Measurements from ENCODE around the gene CNTN6. TPM values are rescaled to one million over a fixed set of nuclear protein-coding genes. Genes with fewer than 3 reads are reported as not detected.

The CNTN6 gene
- total RNA-seq, 2 experiments from 2014 or later = not detected

DNA sequence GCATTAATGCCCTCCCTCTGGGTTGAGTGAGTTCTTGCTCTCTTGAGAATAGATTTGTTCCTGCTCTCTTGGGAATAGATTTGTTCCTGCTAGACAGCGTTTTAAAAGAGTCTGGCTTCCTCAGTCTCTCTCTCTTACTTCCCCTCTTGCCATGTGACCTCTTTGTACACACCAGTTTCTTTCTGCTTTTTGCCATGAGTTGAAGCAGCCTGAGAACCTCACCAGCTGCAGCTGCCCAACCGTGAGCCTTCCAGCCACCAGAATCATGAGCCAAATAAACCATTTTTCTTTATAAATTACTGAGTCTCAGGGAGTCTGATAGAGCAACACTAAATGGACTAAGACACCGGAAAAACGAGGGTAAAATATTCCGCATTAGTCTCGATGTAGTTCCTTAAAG lies 253.6 kb downstream of the CNTN6 start:
- ATAC-seq = no peak
- Mint-ChIP-seq H3K27ac (no peak overlapping the region), H3K27me3 (no peaks in the 10 kb centered on the region)

DNA sequence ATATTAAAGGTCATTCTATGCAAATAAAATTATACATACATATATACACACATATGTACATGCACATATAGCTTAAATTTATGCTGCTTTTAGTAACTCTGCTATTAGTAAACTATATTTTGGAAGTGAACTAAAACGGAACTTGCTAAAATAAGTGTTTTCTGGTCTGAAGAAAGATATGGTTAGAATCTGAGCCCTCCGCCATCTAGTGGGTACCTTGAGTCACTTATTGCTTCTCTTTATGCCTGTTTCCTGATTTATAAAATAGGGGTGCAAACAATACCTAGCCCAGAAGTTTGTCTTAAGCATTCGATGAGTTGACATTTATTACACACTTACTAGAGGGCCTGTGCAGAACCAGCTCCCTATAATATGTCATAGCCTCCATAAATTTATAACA lies 255.7 kb downstream of the CNTN6 start:
- H3K4me3 Mint-ChIP-seq = no peak overlapping the region

More for the DNA sequence above, 253.6 kb downstream of the CNTN6 start:
- TF ChIP-seq, protein P1, sequence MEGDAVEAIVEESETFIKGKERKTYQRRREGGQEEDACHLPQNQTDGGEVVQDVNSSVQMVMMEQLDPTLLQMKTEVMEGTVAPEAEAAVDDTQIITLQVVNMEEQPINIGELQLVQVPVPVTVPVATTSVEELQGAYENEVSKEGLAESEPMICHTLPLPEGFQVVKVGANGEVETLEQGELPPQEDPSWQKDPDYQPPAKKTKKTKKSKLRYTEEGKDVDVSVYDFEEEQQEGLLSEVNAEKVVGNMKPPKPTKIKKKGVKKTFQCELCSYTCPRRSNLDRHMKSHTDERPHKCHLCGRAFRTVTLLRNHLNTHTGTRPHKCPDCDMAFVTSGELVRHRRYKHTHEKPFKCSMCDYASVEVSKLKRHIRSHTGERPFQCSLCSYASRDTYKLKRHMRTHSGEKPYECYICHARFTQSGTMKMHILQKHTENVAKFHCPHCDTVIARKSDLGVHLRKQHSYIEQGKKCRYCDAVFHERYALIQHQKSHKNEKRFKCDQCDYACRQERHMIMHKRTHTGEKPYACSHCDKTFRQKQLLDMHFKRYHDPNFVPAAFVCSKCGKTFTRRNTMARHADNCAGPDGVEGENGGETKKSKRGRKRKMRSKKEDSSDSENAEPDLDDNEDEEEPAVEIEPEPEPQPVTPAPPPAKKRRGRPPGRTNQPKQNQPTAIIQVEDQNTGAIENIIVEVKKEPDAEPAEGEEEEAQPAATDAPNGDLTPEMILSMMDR (IDR thresholded peaks at IDR 0.05) = no peak
- Mint-ChIP-seq H3K9me3 (peaks cover 2% of the 10 kb centered on the region), H3K4me1 (ENCODE audit: low read depth) (no peaks in the 10 kb centered on the region), H3K36me3 (ENCODE audit: low read depth) (no peaks in the 10 kb centered on the region), H3K4me3 (no peak overlapping the region)
- intact Hi-C loops (cut with micrococcal nuclease) = no loop called here
- no peak for DNase-seq
- ChIA-PET POLR2A (no interaction called here), CTCF (no interaction called here)

DNA sequence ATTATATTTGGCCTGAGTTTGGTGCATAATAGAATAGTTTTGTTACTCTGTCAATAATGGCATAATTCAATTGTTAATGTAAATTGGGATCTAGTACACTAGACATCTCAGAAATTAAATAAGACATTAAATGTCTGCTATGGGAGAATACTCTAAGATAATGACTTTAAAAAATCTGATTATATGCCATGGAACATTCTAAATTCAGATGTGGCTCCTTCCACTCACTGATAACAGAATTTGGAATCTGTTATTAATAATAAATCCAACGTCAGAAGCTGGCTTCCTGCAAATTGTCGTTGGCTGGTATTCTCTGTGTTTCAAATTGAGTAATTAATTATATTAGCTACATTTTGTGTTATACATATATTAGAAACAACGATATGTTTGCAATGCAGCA lies 258.1 kb downstream of the CNTN6 start:
- Mint-ChIP-seq H3K4me3 (no peak overlapping the region), H3K9me3 (peaks cover 1% of the 10 kb centered on the region), H3K27ac (no peak overlapping the region), H3K36me3 (ENCODE audit: low read depth) (no peaks in the 10 kb centered on the region), H3K4me1 (ENCODE audit: low read depth) (no peaks in the 10 kb centered on the region), H3K27me3 (no peaks in the 10 kb centered on the region)
- DNase-seq (no peak), ATAC-seq (no peak)
- ChIA-PET POLR2A (no interaction called here), CTCF (no interaction called here)
- TF ChIP-seq, protein P1 (IDR thresholded peaks at IDR 0.05) = no peak
- intact Hi-C loops (cut with micrococcal nuclease) = no loop called here

More for the DNA sequence above, 255.7 kb downstream of the CNTN6 start:
- POLR2A ChIA-PET = no interaction called here
- Mint-ChIP-seq H3K4me1 (ENCODE audit: low read depth) (no peaks in the 10 kb centered on the region), H3K36me3 (ENCODE audit: low read depth) (no peaks in the 10 kb centered on the region), H3K9me3 (no peaks in the 10 kb centered on the region), H3K27ac (no peak overlapping the region), H3K27me3 (no peaks in the 10 kb centered on the region)
- intact Hi-C loops (cut with micrococcal nuclease) = no loop called here
- TF ChIP-seq, protein P1 (IDR thresholded peaks at IDR 0.05) = no peak
- CTCF ChIA-PET = no interaction called here
- ATAC-seq (no peak), DNase-seq (no peak)

DNA sequence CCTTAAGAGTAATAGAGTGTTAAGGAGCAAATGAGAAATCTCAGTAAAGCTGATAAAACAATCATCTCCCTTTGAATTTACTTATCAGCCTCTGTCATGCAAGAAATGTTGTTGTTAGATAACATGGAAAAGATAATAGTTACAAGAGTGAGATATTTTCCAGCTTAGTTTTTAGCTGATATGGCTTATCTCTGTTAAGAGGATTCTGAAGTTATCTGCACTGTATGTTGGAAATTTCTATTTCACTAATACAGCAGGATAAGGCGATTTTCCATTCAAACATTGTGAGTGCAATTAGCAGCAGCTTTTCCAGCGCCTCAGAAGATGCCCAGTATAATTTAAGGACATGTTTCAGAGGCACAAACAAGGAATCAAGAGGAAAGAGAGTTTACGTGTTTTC lies 262.9 kb downstream of the CNTN6 start:
- ChIA-PET POLR2A (no interaction called here), CTCF (no interaction called here)
- DNase-seq = no peak
- H3K9me3 Mint-ChIP-seq = peaks cover 1% of the 10 kb centered on the region
- TF ChIP-seq, protein P1 (IDR thresholded peaks at IDR 0.05) = no peak
- H3K27me3 Mint-ChIP-seq = no peaks in the 10 kb centered on the region
- no peak overlapping the region for H3K27ac Mint-ChIP-seq
- H3K4me1 Mint-ChIP-seq (ENCODE audit: low read depth) = no peaks in the 10 kb centered on the region
- ATAC-seq = no peak
- H3K4me3 Mint-ChIP-seq = no peak overlapping the region
- no peaks in the 10 kb centered on the region for H3K36me3 Mint-ChIP-seq (ENCODE audit: low read depth)
- intact Hi-C loops (cut with micrococcal nuclease) = no loop called here

DNA sequence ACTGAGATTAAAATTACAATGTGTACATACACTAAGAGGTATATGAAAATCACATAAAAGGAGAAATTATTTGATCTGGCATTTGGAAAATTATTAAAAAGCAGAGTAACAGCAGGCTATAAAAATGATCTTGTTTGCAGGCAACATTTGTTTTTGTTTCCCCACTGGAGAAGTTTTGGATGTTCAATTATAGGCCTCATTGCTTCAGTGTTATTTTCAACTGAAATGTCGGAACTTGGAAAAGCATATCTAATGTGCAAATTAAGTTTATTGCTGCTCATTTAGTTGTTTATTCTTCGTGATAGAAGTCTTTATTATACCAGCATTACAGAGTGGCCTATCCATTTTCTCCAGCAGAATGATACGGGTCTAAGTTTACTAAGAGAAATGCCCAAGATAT lies 263.3 kb downstream of the CNTN6 start:
- H3K27ac Mint-ChIP-seq = no peak overlapping the region
- TF ChIP-seq, protein P1 (IDR thresholded peaks at IDR 0.05) = no peak
- H3K36me3 Mint-ChIP-seq (ENCODE audit: low read depth) = no peaks in the 10 kb centered on the region
- no peaks in the 10 kb centered on the region for H3K27me3 Mint-ChIP-seq
- no peaks in the 10 kb centered on the region for H3K4me1 Mint-ChIP-seq (ENCODE audit: low read depth)
- POLR2A ChIA-PET = no interaction called here
- CTCF ChIA-PET = no interaction called here
- no peak for DNase-seq
- H3K9me3 Mint-ChIP-seq = peaks cover 1% of the 10 kb centered on the region
- intact Hi-C loops (cut with micrococcal nuclease) = no loop called here
- H3K4me3 Mint-ChIP-seq = no peak overlapping the region
- no peak for ATAC-seq

Measured in activated CD8-positive, alpha-beta T cell treated with anti-CD3 and anti-CD28 coated beads for 36 hours (primary cell).